Testis (tissue), 3 donors: ENCODE results near the gene DDN. TPM values are rescaled to one million over a fixed set of nuclear protein-coding genes. Genes with fewer than 3 reads are reported as not detected.

Experiments
- DNase-seq: peaks from one replicate; pipeline ENCODE4 v3.0.0-alpha.2; 2019
- H3K27ac ChIP-seq, 2 donors: fragments of 200-600 bp; sonication (generic); one replicate each; pipeline ENCODE4 v1.5.1; 2019
- H3K27me3 ChIP-seq: fragments of 200-600 bp; sonication (generic); one replicate; pipeline ENCODE4 v1.5.1; 2019
- H3K36me3 ChIP-seq: fragments of 200-600 bp; sonication (generic); one replicate; pipeline ENCODE4 v1.5.1; 2017; ENCODE audit warnings: low read depth; ENCODE audit errors: missing control alignments
- H3K4me1 ChIP-seq: fragments of 200-600 bp; sonication (generic); one replicate; pipeline ENCODE4 v1.5.1; 2019
- H3K4me3 ChIP-seq, 2 donors: fragments of 200-600 bp; sonication (generic); one replicate each; pipeline ENCODE4 v1.5.1; 2017 to 2019
- H3K9me3 ChIP-seq: fragments of 200-600 bp; sonication (generic); one replicate; pipeline ENCODE4 v1.5.1; 2017
- CTCF ChIP-seq, 3 experiments: fragments of 450-650 bp in 2 of 3; fragments of 200-600 bp in 1 of 3; sonication (generic) in 1 of 3; IDR thresholded peaks; one replicate each; pipeline ENCODE4 v1.5.1; 2016 to 2019; ENCODE audit warnings: antibody characterized with exemption in 3 of 3, mild to moderate bottlenecking in 2 of 3, moderate library complexity in 1 of 3
- POLR2A ChIP-seq: fragments of 450-650 bp; IDR thresholded peaks from one replicate; pipeline ENCODE4 v1.6.1; 2017; ENCODE audit warnings: antibody characterized with exemption, mild to moderate bottlenecking, moderate library complexity
- WGBS, 2 donors: methylation state at CpG; one replicate each; pipeline ENCODE4 v1.1.5; 2018; 5-methylcytosine and 5-hydroxymethylcytosine counted together
- intact Hi-C: fragments of 100-400 bp; cut with DNase I; formaldehyde crosslinking; loops from one replicate; pipeline ENCODE4 v1.15.1; 2023; ENCODE audit warnings: low total_unique reads
- polyA plus RNA-seq: library from polyadenylated mRNA; stranded (reverse); fragments of 350-450 nt; fragmentation: Illumina TruSeq; extraction: RNeasy Lipid Tissue Mini Kit (QIAGEN cat#74804); gene quantifications from one replicate; pipeline ENCODE4 v1.2.3, GENCODE V29; 2014; ENCODE audit warnings: low read depth, low replicate concordance; ENCODE audit not compliant: insufficient read depth
- total RNA-seq, 2 donors: library from RNA; depleted of rRNA; stranded (reverse); fragments of >200 nt; gene quantifications; one replicate each; pipeline ENCODE4 v1.2.3, GENCODE V29; 2016

DDN gene
- total and polyA plus RNA-seq, 3 donors from 2014 or later, result 0.31 to 0.96 (median 0.55) TPM

- Histone ChIP-seq H3K27ac (no peak overlapping the region), H3K4me1 (no peaks in the 10 kb centered on the region), H3K36me3 (no peaks in the 10 kb centered on the region), H3K27me3 (no peaks in the 10 kb centered on the region), H3K4me3 (no peak overlapping the region), H3K9me3 (no peaks in the 10 kb centered on the region)
- no peak for TF ChIP-seq POLR2A
- no peak for TF ChIP-seq CTCF (IDR thresholded peaks at IDR 0.05)
- WGBS, 2 donors, result 86 to 96% methylated on average over 4 of the region's 4 CpGs
- intact Hi-C loops, result no loop called here
- no peak for DNase-seq
Observed at GRCh38 chr12:49036029-49036428, 36.9 kb upstream of the DDN start.

GRCh38 chr12:49034286-49034622 is 35.1 kb upstream of the DDN start:
- Histone ChIP-seq H3K27ac (no peak overlapping the region), H3K4me3 (no peak overlapping the region), H3K9me3 (no peaks in the 10 kb centered on the region), H3K4me1 (no peaks in the 10 kb centered on the region), H3K36me3 (no peaks in the 10 kb centered on the region), H3K27me3 (no peaks in the 10 kb centered on the region)
- 66 to 92% methylated on average over 4 of the region's 4 CpGs for WGBS, 2 donors
- TF ChIP-seq POLR2A (no peak), CTCF (IDR thresholded peaks at IDR 0.05) (no peak)
- intact Hi-C loops, result no loop called here
- no peak for DNase-seq

GRCh38 chr12:49033611-49034285 is 34.6 kb upstream of the DDN start:
- intact Hi-C loops, result no loop called here
- WGBS, 2 donors, result 62 to 70% methylated on average over 5 to 12 of the region's 12 CpGs
- H3K4me1 ChIP-seq, result no peaks in the 10 kb centered on the region
- H3K27ac ChIP-seq, result no peak overlapping the region
- no peak overlapping the region for H3K4me3 ChIP-seq
- no peaks in the 10 kb centered on the region for H3K36me3 ChIP-seq
- no peak for TF ChIP-seq POLR2A
- H3K9me3 ChIP-seq, result no peaks in the 10 kb centered on the region
- H3K27me3 ChIP-seq, result no peaks in the 10 kb centered on the region
- DNase-seq, result no peak

GRCh38 chr12:49032679-49033447 is 33.7 kb upstream of the DDN start:
- WGBS, 2 donors, result 80 to 93% methylated on average over 1 to 3 of the region's 3 CpGs
- no peaks in the 10 kb centered on the region for H3K9me3 ChIP-seq
- no peaks in the 10 kb centered on the region for H3K27me3 ChIP-seq
- no peak overlapping the region for H3K27ac ChIP-seq
- intact Hi-C loops, result no loop called here
- no peak for TF ChIP-seq POLR2A
- TF ChIP-seq CTCF (IDR thresholded peaks at IDR 0.05), result no peak
- H3K36me3 ChIP-seq, result no peaks in the 10 kb centered on the region
- no peaks in the 10 kb centered on the region for H3K4me1 ChIP-seq
- DNase-seq, result no peak
- H3K4me3 ChIP-seq, result no peak overlapping the region

- no peaks in the 10 kb centered on the region for H3K27me3 ChIP-seq
- no peaks in the 10 kb centered on the region for H3K4me1 ChIP-seq
- no peaks in the 10 kb centered on the region for H3K36me3 ChIP-seq
- TF ChIP-seq CTCF (IDR thresholded peaks at IDR 0.05) (no peak), POLR2A (no peak)
- WGBS, 2 donors, result 70 to 74% methylated on average over 3 to 4 of the region's 4 CpGs
- no peak overlapping the region for H3K27ac ChIP-seq
- intact Hi-C loops, result no loop called here
- DNase-seq, result no peak
- H3K9me3 ChIP-seq, result no peaks in the 10 kb centered on the region
- H3K4me3 ChIP-seq, result no peak overlapping the region
Observed at GRCh38 chr12:49032276-49032675, 33.1 kb upstream of the DDN start.
